ENCODE results near the gene NPTN.
"Not testable (repeated sequence)": the region's sequence is repeated elsewhere in the genome, so short reads cannot be mapped to it uniquely, and the experiment has no call there.

Gene NPTN

GRCh38 chr15:73600413-73601335, 32.5 kb downstream of the NPTN start:
- DNase-seq (ENCODE audit: low read depth) = no peak

GRCh38 chr15:73599934-73600333, 33.3 kb downstream of the NPTN start:
- DNase-seq (ENCODE audit: low read depth) = no peak

- peak; percentile 28 for DNase-seq (ENCODE audit: low read depth)
These were observed 34.5 kb downstream of the NPTN start for GRCh38 chr15:73598530-73599160.

GRCh38 chr15:73597036-73597638, 36.1 kb downstream of the NPTN start:
- no peak for DNase-seq (ENCODE audit: low read depth)

- peak; percentile 30 for DNase-seq (ENCODE audit: low read depth)
These were observed 37.0 kb downstream of the NPTN start for GRCh38 chr15:73596174-73596573.

GRCh38 chr15:73594109-73594508, 39.1 kb downstream of the NPTN start:
- no peak for DNase-seq (ENCODE audit: low read depth)

GRCh38 chr15:73593304-73594074, 39.7 kb downstream of the NPTN start:
- peak; percentile 21 for DNase-seq (ENCODE audit: low read depth)

GRCh38 chr15:73590263-73590662, 42.9 kb downstream of the NPTN start:
- no peak for DNase-seq (ENCODE audit: low read depth)

- no peak for DNase-seq (ENCODE audit: low read depth)
These were observed 43.4 kb downstream of the NPTN start for GRCh38 chr15:73589766-73590165.

GRCh38 chr15:73585871-73586654, 47.1 kb downstream of the NPTN start:
- no peak for DNase-seq (ENCODE audit: low read depth)

GRCh38 chr15:73584699-73585420, 48.3 kb downstream of the NPTN start:
- peak; percentile 29 for DNase-seq (ENCODE audit: low read depth)

- DNase-seq (ENCODE audit: low read depth) = no peak
These were observed 49.6 kb downstream of the NPTN start for GRCh38 chr15:73583544-73583943.

GRCh38 chr15:73582851-73583379, 50.3 kb downstream of the NPTN start:
- no peak for DNase-seq (ENCODE audit: low read depth)

- DNase-seq (ENCODE audit: low read depth) = no peak
These were observed 55.2 kb downstream of the NPTN start for GRCh38 chr15:73578026-73578425.

- DNase-seq (ENCODE audit: low read depth) = not testable (repeated sequence)
These were observed 55.6 kb downstream of the NPTN start for GRCh38 chr15:73577593-73577992.

GRCh38 chr15:73575636-73576247, 57.4 kb downstream of the NPTN start:
- no peak for DNase-seq (ENCODE audit: low read depth)

GRCh38 chr15:73573572-73573971, 59.6 kb downstream of the NPTN start:
- peak; percentile 72 for DNase-seq (ENCODE audit: low read depth)

- DNase-seq (ENCODE audit: low read depth) = no peak
These were observed 60.2 kb downstream of the NPTN start for GRCh38 chr15:73573037-73573436.

GRCh38 chr15:73572296-73572695, 60.9 kb downstream of the NPTN start:
- DNase-seq (ENCODE audit: low read depth) = no peak

GRCh38 chr15:73571346-73571745, 61.8 kb downstream of the NPTN start:
- no peak for DNase-seq (ENCODE audit: low read depth)

All from fibroblast of gingiva (primary cell).